Measurements from ENCODE around the gene CHRNA4. TPM values are rescaled to one million over a fixed set of nuclear protein-coding genes. Genes with fewer than 3 reads are reported as not detected.

CHRNA4 gene
- total RNA-seq, 1 donor from 2014 or later = not detected

- H3K27ac Mint-ChIP-seq = no peak overlapping the region
- H3K4me3 Mint-ChIP-seq = no peak overlapping the region
- TF ChIP-seq CTCF (IDR thresholded peaks at IDR 0.05) = no peak
- peaks cover 10% of the 10 kb centered on the region for H3K9me3 Mint-ChIP-seq
- H3K4me1 Mint-ChIP-seq = no peaks in the 10 kb centered on the region
- no peak for DNase-seq
- H3K36me3 Mint-ChIP-seq (ENCODE audit: low read depth) = no peaks in the 10 kb centered on the region
- ChIA-PET POLR2A (no interaction called here), CTCF (no interaction called here)
- ATAC-seq (ENCODE audit: low read depth) = no peak
- peaks cover 13% of the 10 kb centered on the region for H3K27me3 Mint-ChIP-seq
- intact Hi-C loops (cut with micrococcal nuclease) = no loop called here
Measured at GRCh38 chr20:63305393-63305792, 55.8 kb downstream of the CHRNA4 start.

GRCh38 chr20:63303095-63303666, 58.0 kb downstream of the CHRNA4 start:
- Mint-ChIP-seq H3K9me3 (peaks cover 10% of the 10 kb centered on the region), H3K27me3 (peaks cover 26% of the 10 kb centered on the region), H3K27ac (no peak overlapping the region), H3K36me3 (ENCODE audit: low read depth) (no peaks in the 10 kb centered on the region), H3K4me1 (no peaks in the 10 kb centered on the region), H3K4me3 (no peak overlapping the region)
- TF ChIP-seq CTCF (IDR thresholded peaks at IDR 0.05) = no peak
- ChIA-PET CTCF (no interaction called here), POLR2A (no interaction called here)
- intact Hi-C loops (cut with micrococcal nuclease) = no loop called here
- DNase-seq (no peak), ATAC-seq (ENCODE audit: low read depth) (no peak)

- Mint-ChIP-seq H3K9me3 (peaks cover 10% of the 10 kb centered on the region), H3K27me3 (peaks cover 28% of the 10 kb centered on the region), H3K4me1 (no peaks in the 10 kb centered on the region), H3K27ac (no peak overlapping the region), H3K4me3 (no peak overlapping the region), H3K36me3 (ENCODE audit: low read depth) (no peaks in the 10 kb centered on the region)
- DNase-seq (no peak), ATAC-seq (ENCODE audit: low read depth) (no peak)
- CTCF ChIA-PET = no interaction called here
- POLR2A ChIA-PET = no interaction called here
- TF ChIP-seq CTCF (IDR thresholded peaks at IDR 0.05) = no peak
- intact Hi-C loops (cut with micrococcal nuclease) = no loop called here
Measured at GRCh38 chr20:63301671-63302070, 59.5 kb downstream of the CHRNA4 start.

- ChIA-PET POLR2A (no interaction called here), CTCF (no interaction called here)
- Mint-ChIP-seq H3K27me3 (peaks cover 37% of the 10 kb centered on the region), H3K27ac (no peak overlapping the region), H3K4me1 (peaks cover 2% of the 10 kb centered on the region), H3K36me3 (ENCODE audit: low read depth) (no peaks in the 10 kb centered on the region), H3K9me3 (peaks cover 10% of the 10 kb centered on the region), H3K4me3 (no peak overlapping the region)
- intact Hi-C loops (cut with micrococcal nuclease) = no loop called here
- no peak for TF ChIP-seq CTCF (IDR thresholded peaks at IDR 0.05)
- DNase-seq = no peak
- no peak for ATAC-seq (ENCODE audit: low read depth)
Measured at GRCh38 chr20:63298731-63299312, 62.3 kb downstream of the CHRNA4 start.

GRCh38 chr20:63297796-63298572, 63.2 kb downstream of the CHRNA4 start:
- peaks cover 37% of the 10 kb centered on the region for H3K27me3 Mint-ChIP-seq
- TF ChIP-seq CTCF (IDR thresholded peaks at IDR 0.05) = no peak
- ATAC-seq (ENCODE audit: low read depth) = no peak
- H3K27ac Mint-ChIP-seq = no peak overlapping the region
- no peak for DNase-seq
- peaks cover 2% of the 10 kb centered on the region for H3K4me1 Mint-ChIP-seq
- CTCF ChIA-PET = no interaction called here
- H3K9me3 Mint-ChIP-seq = peaks cover 10% of the 10 kb centered on the region
- POLR2A ChIA-PET = no interaction called here
- H3K36me3 Mint-ChIP-seq (ENCODE audit: low read depth) = no peaks in the 10 kb centered on the region
- no peak overlapping the region for H3K4me3 Mint-ChIP-seq
- intact Hi-C loops (cut with micrococcal nuclease) = no loop called here

Measured in activated B cell treated with CpG ODN at 0.5 μM for 24 hours (primary cell).